MM.1S (cell line): ENCODE results near the gene VAPB.

Experiments
- DNase-seq: peaks from one replicate; pipeline ENCODE4 v3.0.0-alpha.2; 2015
- H2AFZ ChIP-seq: fragments of 300-600 bp; sonication (generic); 2 replicates; pipeline ENCODE4 v1.6.0; 2016; ENCODE audit warnings: antibody characterized with exemption, low read length
- H3F3A ChIP-seq: fragments of 300-600 bp; sonication (generic); 2 replicates; pipeline ENCODE4 v1.6.1; 2016; ENCODE audit warnings: mild to moderate bottlenecking, antibody characterized with exemption, low read length, moderate library complexity, mixed read lengths; ENCODE audit not compliant: insufficient read depth
- H3K27ac ChIP-seq: fragments of 300-600 bp; sonication (generic); 2 replicates; pipeline ENCODE4 v1.5.1; 2016; ENCODE audit warnings: mild to moderate bottlenecking, low read length
- H3K27me3 ChIP-seq: fragments of 300-600 bp; sonication (generic); replicated peaks from 2 replicates; pipeline ENCODE4 v1.6.0; 2016; ENCODE audit warnings: low read length; ENCODE audit not compliant: insufficient read depth
- H3K36me3 ChIP-seq: fragments of 300-600 bp; sonication (generic); replicated peaks from 2 replicates; pipeline ENCODE4 v1.6.1; 2016; ENCODE audit warnings: mild to moderate bottlenecking, low read length, mixed read lengths; ENCODE audit not compliant: insufficient read depth
- H3K4me1 ChIP-seq: fragments of 300-600 bp; sonication (generic); 2 replicates; pipeline ENCODE4 v1.6.1; 2016; ENCODE audit warnings: low read length, mixed read lengths
- H3K4me2 ChIP-seq: fragments of 300-600 bp; sonication (generic); 2 replicates; pipeline ENCODE4 v1.6.0; 2016; ENCODE audit warnings: low read depth, low read length
- H3K4me3 ChIP-seq: fragments of 300-600 bp; sonication (generic); 2 replicates; pipeline ENCODE4 v1.5.1; 2016; ENCODE audit warnings: low read length, mixed read lengths
- H3K79me2 ChIP-seq: fragments of 300-600 bp; sonication (generic); 2 replicates; pipeline ENCODE4 v1.6.1; 2016; ENCODE audit warnings: mixed run types, low read length, mixed read lengths
- H3K9ac ChIP-seq: fragments of 300-600 bp; sonication (generic); 2 replicates; pipeline ENCODE4 v1.6.1; 2016; ENCODE audit warnings: low read length, mixed read lengths
- H3K9me2 ChIP-seq: fragments of 300-600 bp; sonication (generic); replicated peaks from 2 replicates; pipeline ENCODE4 v1.6.1; 2016; ENCODE audit warnings: mild to moderate bottlenecking, low read length, mixed read lengths; ENCODE audit not compliant: insufficient read depth
- H3K9me3 ChIP-seq: fragments of 300-600 bp; sonication (generic); replicated peaks from 2 replicates; pipeline ENCODE4 v1.6.1; 2016; ENCODE audit warnings: mild to moderate bottlenecking, low read length, mixed read lengths; ENCODE audit not compliant: insufficient read depth
- H4K20me1 ChIP-seq: fragments of 300-600 bp; sonication (generic); 2 replicates; pipeline ENCODE4 v1.6.1; 2016; ENCODE audit warnings: mild to moderate bottlenecking, low read length, moderate library complexity, mixed read lengths; ENCODE audit not compliant: insufficient read depth
- EZH2 ChIP-seq: fragments of 300-600 bp; sonication (generic); optimal IDR thresholded peaks from 2 replicates; pipeline ENCODE3; 2017; ENCODE audit warnings: low read depth, mild to moderate bottlenecking, antibody characterized with exemption, low read length, mixed read lengths
- EZH2phosphoT487 ChIP-seq: fragments of 300-600 bp; sonication (generic); IDR thresholded peaks from 2 replicates; pipeline ENCODE4 v1.6.1; 2018; ENCODE audit warnings: antibody characterized with exemption, low read length
- TF ChIP-seq, protein P1 (sequence below): fragments of 300-600 bp; sonication (generic); IDR thresholded peaks from 2 replicates; pipeline ENCODE4 v1.5.1; 2016; ENCODE audit warnings: antibody characterized with exemption, low read length, mixed read lengths

VAPB gene

DNA sequence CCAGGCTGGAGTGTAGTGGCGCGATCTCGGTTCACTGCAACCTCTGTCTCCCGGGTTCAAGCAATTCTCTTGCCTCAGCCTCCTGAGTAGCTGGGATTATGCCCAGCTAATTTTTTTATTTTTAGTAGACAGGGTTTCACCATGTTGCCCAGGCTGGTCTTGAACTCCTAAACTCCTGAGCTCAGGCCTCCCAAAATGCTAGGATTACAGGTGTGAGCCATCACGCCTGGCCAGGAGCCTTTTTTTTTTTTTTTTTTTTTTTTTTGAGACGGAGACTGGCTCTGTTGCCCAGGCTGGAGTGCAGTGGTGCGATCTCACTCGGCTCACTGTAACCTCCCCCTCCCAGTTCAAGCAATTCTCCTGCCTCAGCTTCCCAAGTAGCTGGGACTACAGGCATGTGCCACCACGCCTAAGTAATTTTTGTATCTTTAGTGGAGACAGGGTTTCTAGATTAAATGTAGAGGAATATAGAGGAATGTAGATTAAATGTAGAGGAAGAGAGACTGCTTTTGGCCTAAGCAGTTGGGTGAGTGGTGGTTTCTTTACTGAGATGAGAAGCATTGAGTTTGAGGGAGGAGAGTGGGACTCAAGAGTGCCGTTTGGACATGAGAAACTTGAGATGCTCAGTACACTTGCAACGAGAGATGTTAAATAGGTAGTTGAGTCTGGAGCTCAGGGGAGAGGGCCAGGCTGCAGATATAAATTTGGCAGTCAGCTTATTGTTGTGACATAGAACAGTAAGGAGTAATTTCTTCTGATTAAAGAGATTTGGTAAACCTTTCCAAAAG, 16.7 kb downstream of the VAPB start:
- H2AFZ ChIP-seq = no peak overlapping the region
- no peak overlapping the region for H3K4me3 ChIP-seq
- H3K9ac ChIP-seq = no peak overlapping the region
- peaks cover 6% of the 10 kb centered on the region; the same call in 1 of the 2 replicates for H3F3A ChIP-seq
- DNase-seq = no peak
- no peak for TF ChIP-seq EZH2
- TF ChIP-seq, protein P1, sequence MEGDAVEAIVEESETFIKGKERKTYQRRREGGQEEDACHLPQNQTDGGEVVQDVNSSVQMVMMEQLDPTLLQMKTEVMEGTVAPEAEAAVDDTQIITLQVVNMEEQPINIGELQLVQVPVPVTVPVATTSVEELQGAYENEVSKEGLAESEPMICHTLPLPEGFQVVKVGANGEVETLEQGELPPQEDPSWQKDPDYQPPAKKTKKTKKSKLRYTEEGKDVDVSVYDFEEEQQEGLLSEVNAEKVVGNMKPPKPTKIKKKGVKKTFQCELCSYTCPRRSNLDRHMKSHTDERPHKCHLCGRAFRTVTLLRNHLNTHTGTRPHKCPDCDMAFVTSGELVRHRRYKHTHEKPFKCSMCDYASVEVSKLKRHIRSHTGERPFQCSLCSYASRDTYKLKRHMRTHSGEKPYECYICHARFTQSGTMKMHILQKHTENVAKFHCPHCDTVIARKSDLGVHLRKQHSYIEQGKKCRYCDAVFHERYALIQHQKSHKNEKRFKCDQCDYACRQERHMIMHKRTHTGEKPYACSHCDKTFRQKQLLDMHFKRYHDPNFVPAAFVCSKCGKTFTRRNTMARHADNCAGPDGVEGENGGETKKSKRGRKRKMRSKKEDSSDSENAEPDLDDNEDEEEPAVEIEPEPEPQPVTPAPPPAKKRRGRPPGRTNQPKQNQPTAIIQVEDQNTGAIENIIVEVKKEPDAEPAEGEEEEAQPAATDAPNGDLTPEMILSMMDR = no peak
- no peak for TF ChIP-seq EZH2phosphoT487
- no peak overlapping the region for H3K4me2 ChIP-seq
- H3K9me2 ChIP-seq = no peaks in the 10 kb centered on the region
- no peak overlapping the region for H3K27ac ChIP-seq
- no peaks in the 10 kb centered on the region for H3K27me3 ChIP-seq
- peaks cover 21% of the 10 kb centered on the region for H3K4me1 ChIP-seq
- H3K79me2 ChIP-seq = peaks cover 99% of the 10 kb centered on the region
- H4K20me1 ChIP-seq = peaks cover 76% of the 10 kb centered on the region
- no peaks in the 10 kb centered on the region for H3K36me3 ChIP-seq
- no peaks in the 10 kb centered on the region for H3K9me3 ChIP-seq

DNA sequence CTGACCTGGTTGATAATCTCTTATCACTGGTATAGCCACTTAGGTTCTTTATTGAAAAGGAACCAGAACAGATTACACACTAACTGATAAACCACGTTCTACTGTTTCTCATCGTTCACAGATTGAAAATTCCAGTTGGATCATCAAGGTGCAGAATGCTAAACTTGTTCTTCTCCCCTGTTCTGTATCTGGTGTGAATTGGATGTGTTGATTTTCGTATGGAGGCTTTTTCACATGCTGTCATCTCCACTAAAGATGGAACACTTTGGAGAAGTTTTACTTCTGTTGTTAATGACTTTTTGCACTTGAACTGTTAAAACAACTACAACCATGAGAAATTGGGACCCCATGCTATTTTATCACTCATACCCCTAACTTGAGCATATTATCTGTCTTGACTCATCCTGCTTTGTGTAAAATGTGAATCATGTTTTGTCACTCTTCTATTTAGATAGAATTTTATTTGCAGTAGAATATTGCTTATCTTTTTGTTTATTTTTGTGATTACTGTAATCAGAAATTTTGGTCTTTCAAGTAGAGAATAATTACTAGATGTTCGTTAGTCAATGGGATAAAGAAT, 17.5 kb downstream of the VAPB start:
- Histone ChIP-seq H3K9ac (no peak overlapping the region), H2AFZ (no peak overlapping the region), H3K4me2 (no peak overlapping the region), H3K9me2 (no peaks in the 10 kb centered on the region), H3K4me1 (peaks cover 21% of the 10 kb centered on the region), H3K27me3 (no peaks in the 10 kb centered on the region), H3F3A (peaks cover 6% of the 10 kb centered on the region; the same call in 1 of the 2 replicates), H3K79me2 (peaks cover 99% of the 10 kb centered on the region), H3K36me3 (no peaks in the 10 kb centered on the region), H3K27ac (no peak overlapping the region), H4K20me1 (peaks cover 80% of the 10 kb centered on the region), H3K4me3 (no peak overlapping the region), H3K9me3 (no peaks in the 10 kb centered on the region)
- TF ChIP-seq EZH2phosphoT487 = no peak
- TF ChIP-seq, protein P1 = no peak
- no peak for TF ChIP-seq EZH2
- DNase-seq = no peak

DNA sequence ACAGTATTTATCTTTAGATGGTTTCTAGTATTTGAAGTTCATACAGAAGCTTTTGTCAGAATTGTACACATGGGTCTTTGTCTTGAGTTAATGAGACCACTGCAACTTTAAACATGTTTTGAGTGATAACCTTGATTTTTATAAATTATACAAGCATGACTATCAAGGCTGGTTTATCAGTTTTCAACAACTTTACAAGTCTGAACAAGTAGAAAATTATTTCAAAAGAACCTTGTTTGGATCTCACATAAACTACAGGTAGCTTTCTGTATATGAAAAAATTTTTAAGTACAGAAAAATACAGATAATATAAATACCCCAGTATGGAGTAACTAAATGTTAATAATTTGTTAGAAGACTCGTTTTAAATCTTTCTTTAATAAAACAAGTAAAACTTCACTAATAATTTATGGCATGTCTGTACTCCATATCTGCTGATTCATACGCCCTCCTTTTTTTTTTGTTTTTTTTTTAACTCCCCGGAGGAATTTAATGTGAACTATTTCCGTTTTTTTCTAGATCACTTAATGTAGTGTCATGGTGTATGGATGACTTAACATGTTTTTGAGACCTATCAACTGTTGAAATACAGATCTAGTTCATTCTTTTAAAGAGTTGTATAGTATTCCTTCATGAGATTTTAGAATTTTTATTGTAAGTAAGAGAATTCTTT, 18.3 kb downstream of the VAPB start:
- Histone ChIP-seq H3K36me3 (no peaks in the 10 kb centered on the region), H3K9me3 (no peaks in the 10 kb centered on the region), H3K9me2 (no peaks in the 10 kb centered on the region), H3K4me1 (peaks cover 21% of the 10 kb centered on the region), H3K27ac (no peak overlapping the region), H4K20me1 (peaks cover 72% of the 10 kb centered on the region), H3K9ac (no peak overlapping the region), H2AFZ (no peak overlapping the region), H3K4me3 (no peak overlapping the region), H3K4me2 (no peak overlapping the region), H3K27me3 (no peaks in the 10 kb centered on the region), H3K79me2 (peaks cover 99% of the 10 kb centered on the region), H3F3A (peaks cover 6% of the 10 kb centered on the region; the same call in 1 of the 2 replicates)
- TF ChIP-seq, protein P1 = no peak
- no peak for DNase-seq
